HG03520 (cell line): ENCODE measurements around the gene RASL12.
"Not testable (repeated sequence)": the region's sequence is repeated elsewhere in the genome, so short reads cannot be mapped to it uniquely, and the experiment has no call there.

Experiments used
- ATAC-seq: cut with Tn5 transposase; IDR thresholded peaks from one replicate; pipeline ENCODE4 v1.9.1; 2021; ENCODE audit warnings: mild to moderate bottlenecking, moderate library complexity; ENCODE audit not compliant: unreplicated experiment

The RASL12 gene

DNA sequence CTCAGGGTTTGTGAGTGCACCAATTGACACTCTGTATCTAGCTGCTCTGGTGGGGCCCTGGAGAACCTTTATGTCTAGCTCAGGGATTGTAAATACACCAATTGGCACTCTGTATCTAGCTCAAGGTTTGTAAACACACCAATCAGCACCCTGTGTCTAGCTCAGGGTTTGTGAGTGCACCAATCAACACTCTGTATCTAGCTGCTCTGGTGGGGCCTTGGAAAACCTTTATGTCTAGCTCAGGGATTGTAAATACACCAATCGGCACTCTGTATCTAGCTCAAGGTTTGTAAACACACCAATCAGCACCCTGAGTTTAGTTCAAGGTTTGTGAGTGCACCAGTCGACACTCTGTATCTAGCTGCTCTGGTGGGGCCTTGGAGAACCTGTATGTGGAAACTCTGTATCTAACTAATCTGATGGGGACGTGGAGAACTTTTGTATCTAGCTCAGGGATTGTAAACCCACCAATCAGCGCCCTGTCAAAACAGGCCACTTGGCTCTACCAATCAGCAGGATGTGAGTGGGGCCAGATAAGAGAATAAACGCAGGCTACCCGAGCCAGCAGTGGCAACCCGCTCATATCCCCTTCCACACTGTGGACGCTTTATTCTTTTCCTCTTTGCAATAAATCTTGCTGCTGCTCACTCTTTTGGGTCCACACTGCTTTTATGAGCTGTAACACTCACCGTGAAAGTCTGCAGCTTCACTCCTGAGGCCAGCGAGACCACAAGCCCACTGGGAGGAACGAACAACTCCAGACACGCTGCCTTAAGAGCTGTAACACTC, 8.0 kb upstream of the RASL12 start:
- not testable (repeated sequence) for ATAC-seq

GRCh38 chr15:65074946-65075345, 7.2 kb upstream of the RASL12 start:
- ATAC-seq, result not testable (repeated sequence)

GRCh38 chr15:65072617-65073016, 4.8 kb upstream of the RASL12 start:
- no peak for ATAC-seq

GRCh38 chr15:65072027-65072426, 4.2 kb upstream of the RASL12 start:
- no peak for ATAC-seq

DNA sequence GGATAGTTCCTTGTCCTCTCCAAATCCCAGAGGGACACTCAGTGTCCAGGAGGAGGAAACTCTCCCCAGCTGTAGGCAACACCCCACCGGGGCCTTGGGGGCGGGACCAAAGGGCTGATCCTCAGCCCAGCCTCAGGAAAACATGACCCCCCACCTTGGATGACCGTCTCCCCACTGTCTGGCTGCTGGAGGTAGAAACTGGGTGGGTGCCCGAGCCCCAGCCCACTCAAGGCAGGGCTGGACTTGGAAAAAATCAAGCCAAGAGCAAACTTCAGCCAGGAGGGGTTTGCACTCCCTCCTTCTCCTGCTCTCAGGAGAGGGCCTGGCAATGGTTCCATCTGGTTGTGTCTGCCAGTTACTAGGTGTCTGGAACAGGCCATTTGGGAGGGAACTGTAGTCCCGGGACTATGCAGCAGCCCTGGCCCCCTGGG, 3.6 kb upstream of the RASL12 start:
- ATAC-seq, result no peak

DNA sequence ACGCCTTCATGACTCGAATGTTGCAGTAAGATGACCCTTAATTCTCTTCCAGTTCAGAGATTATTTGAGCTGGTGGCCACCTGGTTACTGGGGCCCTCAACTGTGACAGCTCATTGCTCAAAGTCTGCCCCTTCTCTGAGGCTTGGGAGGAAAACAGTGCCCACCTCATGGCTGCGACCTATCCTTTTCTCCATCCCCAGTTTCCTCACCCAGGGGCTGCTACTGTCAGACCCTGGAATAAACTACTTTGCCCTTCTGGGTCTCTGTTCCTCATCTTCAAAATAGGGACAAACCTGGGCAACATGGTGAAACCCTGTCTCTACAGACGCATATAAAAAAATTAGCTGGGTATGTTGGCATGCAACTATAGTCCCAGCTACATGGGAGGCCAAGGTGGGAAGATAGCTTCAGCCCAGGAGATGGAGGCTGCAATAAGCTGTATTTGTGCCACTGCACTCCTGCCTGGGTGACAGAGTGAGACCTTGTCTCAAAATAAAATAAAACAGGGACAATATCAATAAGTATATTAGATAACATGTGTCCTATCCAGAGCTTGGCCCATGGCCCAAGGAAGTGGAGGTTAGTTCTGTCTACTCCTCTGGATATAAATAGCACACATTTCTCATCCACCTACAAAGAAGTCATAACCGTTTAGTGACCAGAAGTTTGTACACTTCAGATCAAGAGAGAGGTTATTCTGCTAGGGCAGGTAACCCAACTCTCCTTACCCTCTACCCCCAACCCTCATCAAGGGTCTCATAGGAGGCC, 2.2 kb upstream of the RASL12 start:
- no peak for ATAC-seq

DNA sequence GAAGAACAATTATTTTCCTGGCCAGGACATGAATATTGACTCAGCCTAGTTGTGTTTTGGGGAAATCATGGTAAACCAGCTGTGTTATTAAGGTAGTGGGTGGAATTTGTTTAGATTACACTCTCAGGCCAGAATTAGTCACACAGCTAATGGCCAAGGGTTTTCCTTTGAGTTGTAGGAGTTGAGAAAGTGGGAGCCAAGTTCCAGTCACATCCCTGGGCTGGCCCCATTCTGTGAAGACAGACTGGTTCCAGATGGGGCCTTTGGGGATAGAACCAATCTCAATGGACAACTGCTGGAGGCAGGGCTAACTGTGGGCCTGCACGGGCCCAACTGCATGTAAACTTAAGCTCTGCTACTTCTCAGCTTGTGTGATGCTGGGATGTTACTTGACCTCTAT, 1.4 kb upstream of the RASL12 start:
- no peak for ATAC-seq

DNA sequence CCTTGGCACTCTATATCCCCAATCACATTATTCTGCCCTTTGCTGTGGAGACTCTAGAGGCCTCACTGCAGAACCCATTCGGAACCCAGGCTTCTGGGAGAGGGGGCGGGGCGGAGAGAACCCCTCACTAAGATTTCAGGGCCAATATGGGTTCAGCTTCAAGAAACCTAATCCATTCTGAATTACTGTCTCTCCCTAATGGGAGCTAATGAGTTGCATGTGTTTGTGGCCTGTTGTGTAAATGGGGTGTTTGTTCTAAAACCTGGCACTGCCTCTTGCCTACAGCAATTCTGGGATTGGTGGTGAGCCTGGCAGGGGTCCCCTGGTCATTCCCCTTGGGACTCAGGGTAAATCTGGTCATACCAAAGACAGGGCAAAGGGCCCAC, 605 bp upstream of the RASL12 start:
- ATAC-seq, result no peak

DNA sequence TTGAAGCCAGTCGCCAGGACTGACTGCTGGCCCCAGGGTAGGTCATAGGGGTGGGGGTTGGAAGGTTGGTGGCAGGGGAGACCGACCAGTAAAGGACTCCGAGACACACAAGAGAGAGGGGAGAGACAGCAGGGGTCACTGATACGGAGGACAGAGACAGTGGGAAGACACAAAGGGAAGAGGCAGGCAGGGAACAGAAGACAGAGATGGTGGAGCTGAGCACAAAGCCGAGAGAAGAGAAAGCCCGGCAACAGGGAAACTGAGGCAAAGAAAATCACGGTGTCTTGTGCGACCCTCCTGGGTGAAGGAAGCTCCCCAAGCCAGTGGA, 510 bp downstream of the RASL12 start:
- ATAC-seq, result no peak

GRCh38 chr15:65066635-65067316, 1.0 kb downstream of the RASL12 start:
- no peak for ATAC-seq

GRCh38 chr15:65066001-65066634, 1.7 kb downstream of the RASL12 start:
- no peak for ATAC-seq

GRCh38 chr15:65062726-65063125, 5.1 kb downstream of the RASL12 start:
- no peak for ATAC-seq

DNA sequence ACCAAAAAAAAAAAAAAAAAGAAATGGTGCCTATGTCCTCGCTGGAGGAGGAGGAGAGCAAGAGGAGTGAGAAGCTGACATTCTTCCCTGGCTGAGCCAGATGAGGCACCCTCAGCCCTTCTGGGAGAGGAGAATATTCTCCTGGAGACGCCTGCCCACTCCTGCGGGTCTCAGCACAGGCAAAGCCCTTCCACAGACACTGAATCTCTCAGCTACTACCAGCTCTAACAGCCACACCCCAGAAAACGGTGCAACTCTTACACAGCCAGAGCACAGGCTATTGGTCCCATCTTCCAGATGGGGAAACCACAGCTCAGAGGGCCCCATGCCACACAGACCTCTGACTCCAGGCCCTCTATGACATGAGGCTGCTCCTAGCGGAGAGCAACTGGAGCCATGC, 5.7 kb downstream of the RASL12 start:
- no peak for ATAC-seq

- no peak for ATAC-seq
Measured at GRCh38 chr15:65060641-65061397, 7.0 kb downstream of the RASL12 start.

GRCh38 chr15:65059931-65060596, 7.7 kb downstream of the RASL12 start:
- no peak for ATAC-seq

DNA sequence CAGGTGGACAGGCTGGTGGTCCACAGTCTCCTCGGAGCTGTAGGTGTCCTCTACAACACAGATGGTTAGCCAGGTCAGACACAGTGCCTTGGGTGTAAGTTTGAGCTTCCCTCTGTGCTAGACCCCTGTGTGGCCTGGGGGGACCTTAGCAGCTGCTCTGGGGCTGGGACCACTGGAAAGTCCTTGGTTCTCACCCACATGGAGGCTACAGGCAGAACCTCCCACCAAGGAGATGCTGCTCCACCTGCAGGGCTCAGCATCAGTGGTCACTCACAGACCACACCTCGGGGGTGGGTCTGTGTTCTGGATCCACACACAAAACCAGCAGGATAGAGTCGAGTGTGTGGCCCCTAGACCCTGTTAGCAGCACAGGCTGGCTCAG, 8.4 kb downstream of the RASL12 start:
- no peak for ATAC-seq

- no peak for ATAC-seq
Measured at GRCh38 chr15:65058394-65059368, 9.1 kb downstream of the RASL12 start.

DNA sequence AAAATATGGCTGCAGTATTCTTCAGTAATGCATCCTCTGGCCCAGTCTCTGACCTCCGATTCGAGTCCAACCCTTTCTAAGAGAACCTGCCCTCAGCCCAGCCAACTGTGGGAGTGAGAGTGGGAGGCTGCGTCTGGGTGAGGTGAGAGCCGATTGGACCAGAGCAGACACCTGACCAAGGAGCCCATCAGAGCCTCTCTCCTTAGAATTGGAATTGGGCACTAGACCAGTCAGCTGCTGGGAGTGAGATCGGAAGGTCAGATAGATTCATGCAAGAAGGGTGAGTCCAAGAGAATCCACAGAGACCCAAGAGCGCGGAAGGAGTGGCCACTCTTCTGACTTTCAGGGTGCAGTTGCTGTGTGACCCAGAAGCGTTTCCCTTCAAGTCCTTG, 10.2 kb downstream of the RASL12 start:
- no peak for ATAC-seq
